Raji (cell line): ENCODE results near the gene WWC1.

Source experiments
- POLR2A ChIP-seq: IDR thresholded peaks from 2 replicates; pipeline ENCODE4 v1.6.1; 2011; ENCODE audit warnings: low read depth, low read length, control low read depth; ENCODE audit not compliant: insufficient read depth

Gene WWC1

DNA sequence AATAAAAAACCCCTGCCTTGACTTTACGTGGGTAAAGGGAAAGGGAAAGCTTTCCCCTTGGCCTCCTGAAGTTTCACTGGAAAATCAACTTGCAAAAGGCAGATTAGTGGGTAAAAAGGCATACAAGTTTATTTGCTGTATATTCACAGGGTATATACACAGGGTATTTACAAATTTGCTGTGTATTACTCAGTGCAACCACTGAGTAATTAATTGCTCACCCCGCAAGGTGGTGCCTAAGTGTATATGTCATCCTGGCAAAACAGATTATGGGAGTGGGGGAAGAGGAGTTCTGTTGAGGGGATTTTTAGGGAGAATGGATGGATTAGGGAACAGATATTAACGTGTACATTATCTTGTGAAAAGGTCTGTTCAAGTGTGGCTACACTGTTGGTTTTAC is 187.7 kb downstream of the WWC1 start:
- no peak for TF ChIP-seq POLR2A

DNA sequence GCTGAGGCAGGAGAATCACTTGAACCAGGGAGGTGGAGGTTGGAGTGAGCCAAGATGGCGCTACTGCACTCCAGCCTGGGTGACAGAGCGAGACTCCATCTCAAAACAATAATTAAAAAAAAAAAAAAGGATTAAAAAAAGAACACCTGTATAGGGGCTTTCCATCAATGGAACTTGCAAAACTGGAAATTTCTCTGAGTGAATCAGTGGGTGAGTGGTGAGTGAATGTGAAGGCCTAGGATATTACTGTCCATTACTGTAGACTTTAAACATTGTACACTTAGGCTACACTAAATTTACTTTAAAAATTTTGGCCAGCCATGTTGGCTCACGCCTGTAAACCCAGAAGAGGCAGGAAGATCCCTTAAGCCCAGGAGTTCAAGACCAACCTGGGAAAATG is 189.2 kb downstream of the WWC1 start:
- TF ChIP-seq POLR2A: no peak

DNA sequence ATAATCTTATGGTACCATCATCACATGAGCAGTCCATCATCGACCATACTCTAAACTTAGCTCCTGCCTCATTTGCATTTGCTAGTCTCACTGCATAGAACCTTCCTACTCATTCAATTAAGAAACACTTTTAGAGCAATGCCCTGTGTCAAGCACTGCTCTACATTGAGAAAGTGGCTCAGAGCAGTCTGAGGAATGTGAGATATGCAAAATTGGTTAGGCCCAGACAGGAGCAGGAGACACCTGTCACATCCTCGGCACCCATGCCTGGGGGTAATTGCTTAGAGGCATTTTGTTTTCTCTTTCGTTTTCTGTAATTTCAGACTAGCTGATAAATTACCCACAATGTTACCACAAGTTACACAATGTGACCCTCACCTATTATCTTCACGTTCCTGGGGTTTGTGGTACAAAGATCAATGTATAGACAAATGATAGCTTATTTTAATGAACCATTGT is 189.9 kb downstream of the WWC1 start:
- TF ChIP-seq POLR2A: no peak

DNA sequence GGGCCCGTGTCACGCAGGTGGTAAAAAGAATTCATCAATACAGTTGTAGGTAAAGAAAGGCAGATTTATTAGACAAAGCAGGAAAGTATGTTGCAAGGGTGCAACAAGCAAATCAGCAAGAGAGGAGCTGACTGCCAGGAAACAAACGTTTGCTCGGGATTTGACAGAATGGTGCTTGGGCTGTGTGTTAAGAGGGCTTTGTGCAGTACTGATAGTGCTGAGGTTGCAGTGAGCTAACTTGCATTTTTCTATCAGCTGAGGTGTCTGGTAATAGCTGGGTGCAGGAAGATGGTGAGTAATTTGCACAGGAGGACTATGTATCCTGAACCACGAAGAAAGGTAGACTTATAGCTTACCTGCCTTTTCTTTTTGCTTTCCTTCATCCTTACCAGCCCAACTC is 190.9 kb downstream of the WWC1 start:
- TF ChIP-seq POLR2A: no peak

DNA sequence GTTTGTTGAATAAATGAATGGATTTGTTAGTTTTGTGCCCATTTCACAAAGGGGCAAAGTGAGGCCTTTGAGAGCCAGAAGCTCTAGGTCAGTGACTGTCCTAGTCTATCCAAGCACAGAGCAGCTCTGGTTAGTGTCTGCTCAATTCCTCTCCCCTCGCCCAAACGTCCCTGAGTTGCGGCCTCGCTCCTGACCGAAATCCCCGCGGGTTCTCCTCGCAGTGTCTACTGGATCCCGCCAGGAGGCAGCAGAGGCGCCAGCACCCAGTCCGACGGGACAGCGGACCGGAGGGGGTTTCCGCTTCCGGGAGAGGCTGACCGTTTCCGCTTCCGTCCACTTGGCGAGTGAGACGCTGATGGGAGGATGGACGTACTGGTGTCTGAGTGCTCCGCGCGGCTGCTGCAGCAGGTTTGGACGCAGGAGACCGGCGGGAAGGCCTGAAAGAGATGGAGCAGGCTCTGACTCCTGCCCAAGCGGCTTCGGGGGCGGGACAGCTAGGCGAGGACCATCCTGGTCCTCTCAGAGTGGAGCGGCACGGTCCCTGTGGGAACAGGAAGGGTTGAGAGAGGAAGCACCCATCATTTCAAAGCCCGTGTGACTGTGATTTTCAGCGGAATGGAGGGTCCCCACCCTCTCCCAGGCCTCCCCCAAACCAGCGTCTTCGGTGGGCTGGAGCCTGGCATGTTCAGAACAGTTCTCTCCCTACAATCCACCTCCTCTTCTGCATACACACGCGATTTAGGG is 194.9 kb downstream of the WWC1 start, which contains the start of gene RARS1:
Gene RARS1 (plus strand): TSS at position 336 of the 744 bp plus-strand sequence. CDS start 28 bp downstream, at position 364.
- TF ChIP-seq POLR2A: peak; percentile 97

DNA sequence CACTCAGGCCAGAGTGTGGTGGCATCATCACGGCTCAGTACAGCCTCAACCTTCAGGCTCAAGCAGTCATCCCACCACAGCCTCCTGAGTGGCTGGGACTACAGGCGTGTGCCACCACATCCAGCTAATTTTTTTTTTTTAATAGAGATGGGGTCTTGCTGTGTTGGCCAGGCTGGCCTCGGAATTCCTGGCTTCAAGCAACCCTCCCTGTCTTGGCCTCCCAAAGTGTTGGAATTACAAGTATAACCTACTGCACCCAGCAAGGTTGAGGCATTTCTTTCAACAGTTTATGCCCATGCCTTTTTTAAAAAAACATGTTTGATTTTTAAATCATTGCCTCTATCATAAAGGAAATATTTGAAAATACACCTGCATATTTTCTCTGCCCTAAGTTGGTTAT is 197.6 kb downstream of the WWC1 start:
- TF ChIP-seq POLR2A: no peak

DNA sequence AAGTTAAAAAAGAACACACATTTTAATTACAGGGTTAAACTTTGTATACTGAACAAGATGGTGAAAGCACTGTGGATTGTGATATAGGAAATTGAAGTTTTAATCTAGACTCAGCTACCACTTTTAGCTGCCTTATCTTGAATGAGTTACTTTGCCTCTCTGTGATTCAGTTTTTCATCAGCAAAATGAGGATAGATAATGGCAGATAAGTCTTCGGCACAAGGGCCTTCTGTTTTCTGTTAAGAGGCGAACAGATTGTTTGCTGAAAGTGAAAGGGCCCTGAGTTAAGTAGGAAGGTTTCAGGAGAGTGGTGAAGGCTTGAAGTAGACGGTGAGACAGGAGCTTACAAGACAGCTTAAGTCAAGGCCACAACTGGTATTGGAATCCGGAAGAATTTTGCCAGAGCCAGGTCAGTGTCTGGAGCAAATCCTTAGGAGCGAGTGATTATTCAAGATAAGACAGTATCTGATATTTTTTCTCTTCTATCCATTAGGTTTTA is 202.7 kb downstream of the WWC1 start:
- TF ChIP-seq POLR2A: no peak

DNA sequence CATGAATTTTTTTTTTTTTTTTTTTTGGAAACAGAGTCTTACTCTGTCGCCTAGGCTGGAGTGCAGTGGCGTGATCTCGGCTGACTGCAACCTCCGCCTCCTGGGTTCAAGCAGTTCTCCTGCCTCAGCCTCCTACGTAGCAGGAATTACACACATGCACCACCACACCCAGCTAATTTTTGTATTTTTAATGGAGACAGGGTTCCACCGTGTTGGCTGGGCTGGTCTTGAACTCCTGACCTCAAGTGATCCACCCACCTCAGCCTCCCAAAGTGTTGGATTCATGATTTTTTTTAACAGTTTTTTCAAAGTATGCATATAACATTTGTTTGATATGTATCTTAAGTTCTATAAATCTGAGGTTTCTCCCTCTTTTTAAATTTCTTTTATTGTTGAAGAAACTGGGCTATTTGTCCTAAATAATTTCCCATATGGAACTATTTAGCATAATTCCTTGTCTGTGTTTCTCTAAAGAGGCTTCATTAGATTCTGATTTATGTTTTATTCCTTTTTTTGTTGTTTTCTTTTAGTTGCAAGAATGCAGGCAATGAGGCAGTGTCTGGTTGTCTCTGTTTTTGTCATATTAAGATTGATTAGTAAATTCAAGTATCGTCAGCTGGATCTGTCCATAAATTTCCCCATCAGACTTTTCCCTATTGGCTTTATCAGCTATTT is 211.3 kb downstream of the WWC1 start:
- no peak for TF ChIP-seq POLR2A

DNA sequence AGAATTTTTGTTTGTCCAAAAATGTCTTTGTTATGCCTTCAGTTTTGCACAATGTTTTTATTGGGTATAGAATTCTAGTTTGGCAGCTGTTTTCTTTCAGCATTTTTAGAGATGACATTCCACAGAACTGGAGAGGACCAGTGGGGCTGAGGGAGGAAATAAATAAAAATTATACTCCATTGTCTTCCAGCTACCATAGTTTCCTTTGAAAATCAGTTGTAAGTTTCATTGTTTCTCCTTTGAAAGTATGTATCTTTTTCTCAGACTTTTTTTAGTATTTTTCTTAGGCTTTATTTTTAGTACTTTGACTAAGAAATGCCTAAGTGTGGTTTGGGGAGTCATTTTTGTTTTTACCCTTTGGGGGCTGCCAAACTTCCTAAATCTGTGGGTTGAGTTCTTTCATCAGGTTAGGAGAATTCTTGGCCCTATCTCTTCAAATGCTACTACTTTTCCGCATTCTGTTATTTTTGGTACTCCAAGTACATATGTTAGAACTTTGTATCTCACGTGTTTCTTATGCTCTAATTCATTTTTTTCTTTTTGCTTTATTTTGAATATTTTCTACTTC is 222.5 kb downstream of the WWC1 start:
- TF ChIP-seq POLR2A: no peak
